Measurements from ENCODE around the gene ZC3H7B. TPM values are rescaled to one million over a fixed set of nuclear protein-coding genes. Genes with fewer than 3 reads are reported as not detected.

The ZC3H7B gene
- total RNA-seq, 1 experiment from 2014 or later, result 18.1 TPM

DNA sequence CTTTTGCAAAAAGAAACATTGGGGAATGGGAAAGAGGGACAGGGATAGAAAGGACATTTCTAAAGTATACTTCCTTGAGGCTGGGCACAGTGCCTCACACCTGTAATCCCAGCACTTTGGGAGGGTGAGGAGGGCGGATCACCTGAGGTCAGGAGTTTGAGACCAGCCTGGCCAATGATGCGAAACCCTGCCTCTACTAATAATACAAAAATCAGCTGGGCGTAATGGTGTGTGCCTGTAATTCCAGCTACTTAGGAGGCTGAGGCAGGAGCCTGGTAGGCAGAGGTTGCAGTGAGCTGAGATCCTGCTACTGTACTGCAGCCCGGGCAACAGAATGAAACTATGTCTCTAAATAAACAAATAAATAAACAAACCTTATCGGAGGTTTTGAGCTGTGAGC is 64.1 kb downstream of the ZC3H7B start:
- Histone ChIP-seq H2AFZ (ENCODE audit: low read length) (no peak overlapping the region), H3K9ac (ENCODE audit: low read length) (no peak overlapping the region), H3K27me3 (ENCODE audit: low read length) (no peaks in the 10 kb centered on the region), H3K9me3 (ENCODE audit: low read length) (no peaks in the 10 kb centered on the region), H3K9me2 (replicated peaks; ENCODE audit: insufficient read depth, low read length) (no peaks in the 10 kb centered on the region), H3K4me1 (ENCODE audit: low read length) (no peaks in the 10 kb centered on the region), H3K27ac (ENCODE audit: low read length) (no peak overlapping the region), H3K79me2 (ENCODE audit: low read length) (no peaks in the 10 kb centered on the region), H3K4me2 (ENCODE audit: low read depth, low read length, poor library complexity, severe bottlenecking) (no peak overlapping the region), H4K20me1 (ENCODE audit: insufficient read depth, low read depth, low read length) (no peaks in the 10 kb centered on the region), H3K36me3 (ENCODE audit: insufficient read depth, low read length) (no peaks in the 10 kb centered on the region), H3K4me3 (ENCODE audit: low read length) (no peak overlapping the region)
- no peak for DNase-seq

DNA sequence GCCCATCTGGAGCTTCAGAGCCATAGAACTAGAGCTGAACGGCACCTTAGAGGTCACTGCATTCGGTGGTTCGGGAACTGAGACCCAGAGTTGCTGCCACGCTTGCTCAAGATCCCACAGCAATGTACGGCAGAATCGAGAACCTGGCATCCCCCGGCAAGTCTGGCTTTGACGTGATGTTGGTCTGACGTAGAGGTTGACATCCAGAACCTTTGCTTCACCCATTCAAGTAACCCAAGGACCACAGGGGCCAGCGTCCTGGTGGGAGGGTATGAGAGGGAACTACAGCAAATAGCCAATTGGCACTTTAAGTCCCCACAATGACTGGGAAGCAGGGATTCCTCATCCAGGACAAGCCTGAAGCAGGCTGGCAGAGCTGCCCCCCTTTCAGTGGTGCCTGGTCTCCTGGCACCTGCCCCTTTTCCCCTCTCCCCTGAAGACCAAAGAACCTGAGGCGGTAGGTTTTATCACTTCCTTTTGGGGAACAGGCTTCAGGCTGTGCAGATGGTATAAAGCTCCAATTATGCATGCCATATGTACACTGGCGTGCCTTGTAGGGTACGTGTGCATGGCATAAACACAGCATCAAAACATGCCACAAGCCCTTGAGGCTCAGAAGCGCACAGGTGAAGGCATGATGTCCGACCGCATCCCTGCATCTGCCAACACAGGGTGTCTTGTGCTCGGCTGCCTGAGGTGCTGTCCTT is 65.2 kb downstream of the ZC3H7B start:
- Histone ChIP-seq H3K4me3 (ENCODE audit: low read length) (no peak overlapping the region), H3K9me2 (replicated peaks; ENCODE audit: insufficient read depth, low read length) (no peaks in the 10 kb centered on the region), H3K27me3 (ENCODE audit: low read length) (no peaks in the 10 kb centered on the region), H3K36me3 (ENCODE audit: insufficient read depth, low read length) (no peaks in the 10 kb centered on the region), H3K9me3 (ENCODE audit: low read length) (no peaks in the 10 kb centered on the region), H2AFZ (ENCODE audit: low read length) (no peak overlapping the region), H4K20me1 (ENCODE audit: insufficient read depth, low read depth, low read length) (no peaks in the 10 kb centered on the region), H3K27ac (ENCODE audit: low read length) (no peak overlapping the region), H3K4me1 (ENCODE audit: low read length) (no peaks in the 10 kb centered on the region), H3K4me2 (ENCODE audit: low read depth, low read length, poor library complexity, severe bottlenecking) (no peak overlapping the region), H3K9ac (ENCODE audit: low read length) (no peak overlapping the region), H3K79me2 (ENCODE audit: low read length) (no peaks in the 10 kb centered on the region)
- no peak for DNase-seq

DNA sequence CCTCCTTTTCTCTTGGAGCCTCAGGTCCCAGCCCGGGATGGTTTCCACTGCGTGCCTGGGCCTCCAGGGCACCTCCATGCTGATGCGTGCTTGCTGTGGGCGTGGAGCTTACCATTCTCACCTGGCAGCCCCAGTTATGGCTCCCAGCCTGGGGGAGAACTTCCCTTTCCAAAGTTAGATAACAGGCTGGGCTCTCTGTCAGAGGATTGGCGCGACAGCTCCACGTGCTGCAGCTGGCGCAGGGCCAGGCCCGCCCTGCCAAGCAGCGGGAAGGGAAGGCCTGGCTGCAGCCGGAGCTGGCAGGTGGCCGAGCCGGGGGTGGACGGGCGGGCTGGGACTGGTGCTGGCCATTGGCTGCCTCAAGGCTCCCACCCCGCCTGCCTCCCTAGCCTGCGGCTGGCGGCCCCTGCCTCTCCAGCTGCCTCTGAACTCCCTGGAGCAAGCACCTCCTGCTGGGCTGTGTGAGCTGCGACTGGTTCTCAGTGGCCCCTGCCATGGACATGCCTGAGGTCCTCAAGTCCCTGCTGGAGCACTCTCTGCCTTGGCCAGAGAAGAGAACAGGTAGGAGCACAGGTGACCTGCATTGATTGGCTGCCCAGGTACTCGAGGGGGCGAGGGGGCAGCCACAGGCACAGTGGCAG is 65.8 kb downstream of the ZC3H7B start:
- no peaks in the 10 kb centered on the region for H3K79me2 ChIP-seq (ENCODE audit: low read length)
- no peak overlapping the region for H3K4me2 ChIP-seq (ENCODE audit: low read depth, low read length, poor library complexity, severe bottlenecking)
- no peak overlapping the region for H3K4me3 ChIP-seq (ENCODE audit: low read length)
- no peak overlapping the region for H3K9ac ChIP-seq (ENCODE audit: low read length)
- H3K27ac ChIP-seq (ENCODE audit: low read length), result no peak overlapping the region
- no peaks in the 10 kb centered on the region for H3K27me3 ChIP-seq (ENCODE audit: low read length)
- no peaks in the 10 kb centered on the region for H3K36me3 ChIP-seq (ENCODE audit: insufficient read depth, low read length)
- H4K20me1 ChIP-seq (ENCODE audit: insufficient read depth, low read depth, low read length), result no peaks in the 10 kb centered on the region
- no peak for DNase-seq
- H2AFZ ChIP-seq (ENCODE audit: low read length), result no peak overlapping the region
- H3K9me2 ChIP-seq (replicated peaks; ENCODE audit: insufficient read depth, low read length), result no peaks in the 10 kb centered on the region
- no peaks in the 10 kb centered on the region for H3K9me3 ChIP-seq (ENCODE audit: low read length)
- no peaks in the 10 kb centered on the region for H3K4me1 ChIP-seq (ENCODE audit: low read length)

DNA sequence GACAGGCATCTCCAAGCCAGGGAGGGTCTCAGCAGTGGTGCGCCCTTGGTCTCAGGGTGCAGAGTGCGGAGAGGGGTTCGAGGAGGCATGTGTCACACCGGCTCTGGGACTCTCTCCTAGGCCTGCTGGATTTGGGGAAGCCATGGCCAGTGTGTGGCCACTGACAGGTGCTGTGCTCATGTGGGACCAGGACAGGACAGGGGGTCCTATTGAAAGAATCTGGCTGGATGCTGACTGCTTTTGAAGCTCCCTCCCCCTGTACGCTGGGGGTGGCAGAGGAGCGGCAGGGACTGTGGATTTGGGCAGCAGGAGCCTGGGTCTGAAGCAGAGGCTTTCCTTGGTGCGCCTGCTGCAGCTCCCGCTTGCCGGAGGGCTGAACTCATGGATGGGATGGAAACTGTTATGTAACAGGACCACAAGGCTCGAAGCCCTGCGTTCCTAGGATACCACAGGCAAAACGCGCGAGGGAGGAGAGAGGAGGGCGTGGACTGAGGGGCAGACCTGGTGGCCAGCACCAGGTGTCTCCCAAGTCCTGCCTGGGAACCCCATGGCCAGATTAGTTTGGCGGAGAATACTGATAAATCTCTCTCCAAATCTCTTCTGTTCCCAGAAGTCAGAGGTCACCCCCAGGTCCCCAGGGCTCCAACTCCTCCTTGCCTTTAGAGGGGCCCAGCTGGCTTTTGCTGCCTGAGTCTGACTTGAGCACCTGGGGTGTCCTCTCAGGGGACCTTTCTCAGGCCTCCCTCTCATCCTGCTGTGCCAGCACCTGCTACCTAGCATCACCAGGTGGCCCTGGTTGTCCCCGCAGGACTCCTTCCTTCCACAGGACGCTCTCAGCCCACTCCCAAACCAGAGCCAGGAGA is 66.6 kb downstream of the ZC3H7B start:
- Histone ChIP-seq H3K36me3 (ENCODE audit: insufficient read depth, low read length) (no peaks in the 10 kb centered on the region), H3K4me2 (ENCODE audit: low read depth, low read length, poor library complexity, severe bottlenecking) (no peak overlapping the region), H4K20me1 (ENCODE audit: insufficient read depth, low read depth, low read length) (no peaks in the 10 kb centered on the region), H2AFZ (ENCODE audit: low read length) (no peak overlapping the region), H3K9me3 (ENCODE audit: low read length) (no peaks in the 10 kb centered on the region), H3K9me2 (replicated peaks; ENCODE audit: insufficient read depth, low read length) (no peaks in the 10 kb centered on the region), H3K4me3 (ENCODE audit: low read length) (no peak overlapping the region), H3K79me2 (ENCODE audit: low read length) (no peaks in the 10 kb centered on the region), H3K27me3 (ENCODE audit: low read length) (no peaks in the 10 kb centered on the region), H3K9ac (ENCODE audit: low read length) (no peak overlapping the region), H3K27ac (ENCODE audit: low read length) (no peak overlapping the region), H3K4me1 (ENCODE audit: low read length) (no peaks in the 10 kb centered on the region)
- no peak for DNase-seq

DNA sequence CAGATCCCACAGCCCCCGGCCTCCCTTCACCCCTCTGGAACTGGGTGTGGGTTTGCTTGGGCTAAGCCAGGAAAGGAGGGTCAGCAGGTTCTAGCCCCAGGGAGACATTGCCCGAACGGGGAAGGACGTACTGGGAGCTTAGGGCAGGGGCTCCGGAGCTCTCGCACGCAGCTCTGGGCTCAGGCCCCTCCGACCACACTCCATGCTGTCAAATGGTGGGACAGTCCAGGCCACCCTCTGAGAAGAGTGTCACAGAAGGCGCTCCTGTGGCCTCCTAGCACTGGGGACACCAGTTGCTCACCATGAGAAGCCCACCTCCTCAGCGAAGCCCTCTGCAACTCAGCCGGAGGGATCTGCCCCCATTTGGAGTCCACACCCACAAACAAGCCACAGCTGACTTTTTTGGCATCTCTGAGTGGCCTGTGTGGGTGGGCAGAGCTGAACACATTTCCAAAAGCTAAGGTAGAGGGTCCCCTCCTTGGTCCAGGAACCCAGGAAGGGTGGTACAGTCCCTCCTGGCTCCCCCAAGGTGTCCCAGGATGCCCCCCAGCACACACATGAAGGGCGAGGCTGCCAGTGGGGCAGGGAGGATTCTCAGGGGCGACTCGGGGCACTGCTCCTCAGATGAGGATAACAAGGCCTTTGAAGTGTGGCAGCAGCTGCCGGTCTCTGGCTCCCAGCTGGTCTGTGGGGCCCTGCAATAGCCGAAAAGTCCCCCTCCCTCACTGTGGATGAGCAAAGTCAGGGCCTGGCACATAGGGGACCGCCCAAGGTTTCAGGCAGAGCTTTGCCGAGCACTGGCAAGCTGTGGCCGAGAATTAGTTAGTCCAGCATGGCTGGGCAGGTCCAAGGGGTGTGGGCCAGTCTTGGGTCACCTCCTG is 67.5 kb downstream of the ZC3H7B start:
- H3K79me2 ChIP-seq (ENCODE audit: low read length), result no peaks in the 10 kb centered on the region
- no peaks in the 10 kb centered on the region for H3K9me3 ChIP-seq (ENCODE audit: low read length)
- H3K4me1 ChIP-seq (ENCODE audit: low read length), result no peaks in the 10 kb centered on the region
- H3K9ac ChIP-seq (ENCODE audit: low read length), result no peak overlapping the region
- H3K4me3 ChIP-seq (ENCODE audit: low read length), result no peak overlapping the region
- H3K9me2 ChIP-seq (replicated peaks; ENCODE audit: insufficient read depth, low read length), result no peaks in the 10 kb centered on the region
- H3K27me3 ChIP-seq (ENCODE audit: low read length), result no peaks in the 10 kb centered on the region
- H3K27ac ChIP-seq (ENCODE audit: low read length), result no peak overlapping the region
- H4K20me1 ChIP-seq (ENCODE audit: insufficient read depth, low read depth, low read length), result no peaks in the 10 kb centered on the region
- no peaks in the 10 kb centered on the region for H3K36me3 ChIP-seq (ENCODE audit: insufficient read depth, low read length)
- no peak overlapping the region for H3K4me2 ChIP-seq (ENCODE audit: low read depth, low read length, poor library complexity, severe bottlenecking)
- H2AFZ ChIP-seq (ENCODE audit: low read length), result no peak overlapping the region
- no peak for DNase-seq

DNA sequence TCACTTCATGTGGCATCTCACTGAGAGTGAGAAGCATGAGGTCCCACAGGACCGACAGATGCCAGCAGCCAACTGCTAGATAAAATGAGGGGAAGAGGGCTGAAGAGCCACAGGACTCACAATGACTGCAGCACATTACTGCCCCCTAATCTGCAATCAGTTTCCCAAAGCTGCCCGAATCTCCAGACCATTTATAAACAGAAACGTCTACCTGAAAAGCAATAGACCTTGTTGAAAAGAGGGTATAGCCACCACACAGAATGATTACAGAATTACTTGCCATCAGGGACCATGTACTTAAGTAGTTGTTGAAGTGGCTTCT is 68.1 kb downstream of the ZC3H7B start:
- no peak for DNase-seq
- H3K9ac ChIP-seq (ENCODE audit: low read length), result no peak overlapping the region
- no peaks in the 10 kb centered on the region for H3K4me1 ChIP-seq (ENCODE audit: low read length)
- H3K4me2 ChIP-seq (ENCODE audit: low read depth, low read length, poor library complexity, severe bottlenecking), result no peak overlapping the region
- no peaks in the 10 kb centered on the region for H4K20me1 ChIP-seq (ENCODE audit: insufficient read depth, low read depth, low read length)
- H2AFZ ChIP-seq (ENCODE audit: low read length), result no peak overlapping the region
- H3K9me3 ChIP-seq (ENCODE audit: low read length), result no peaks in the 10 kb centered on the region
- no peaks in the 10 kb centered on the region for H3K27me3 ChIP-seq (ENCODE audit: low read length)
- no peaks in the 10 kb centered on the region for H3K9me2 ChIP-seq (replicated peaks; ENCODE audit: insufficient read depth, low read length)
- H3K36me3 ChIP-seq (ENCODE audit: insufficient read depth, low read length), result no peaks in the 10 kb centered on the region
- no peak overlapping the region for H3K4me3 ChIP-seq (ENCODE audit: low read length)
- no peaks in the 10 kb centered on the region for H3K79me2 ChIP-seq (ENCODE audit: low read length)
- no peak overlapping the region for H3K27ac ChIP-seq (ENCODE audit: low read length)

DNA sequence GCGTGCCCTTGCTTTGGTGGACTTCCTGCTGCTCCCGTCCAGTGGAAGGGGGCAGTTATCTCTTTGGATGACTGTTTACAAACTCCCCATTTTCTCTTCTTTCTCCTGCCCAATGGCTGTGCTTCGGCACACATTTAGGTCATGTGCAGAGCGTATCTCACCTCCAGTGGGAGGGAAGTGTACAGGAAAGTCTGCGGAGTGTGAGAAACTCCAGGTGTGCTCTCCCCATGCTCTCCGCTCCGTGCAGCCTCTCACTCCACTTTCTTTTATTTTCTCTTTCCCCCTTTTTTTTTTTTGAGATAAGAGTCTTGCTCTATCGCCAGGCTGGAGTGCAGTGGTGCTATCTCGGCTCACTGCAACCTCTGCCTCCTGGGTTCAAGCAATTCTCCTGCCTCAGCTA is 68.5 kb downstream of the ZC3H7B start:
- H3K27me3 ChIP-seq (ENCODE audit: low read length), result no peaks in the 10 kb centered on the region
- no peak overlapping the region for H3K27ac ChIP-seq (ENCODE audit: low read length)
- no peaks in the 10 kb centered on the region for H4K20me1 ChIP-seq (ENCODE audit: insufficient read depth, low read depth, low read length)
- H3K79me2 ChIP-seq (ENCODE audit: low read length), result no peaks in the 10 kb centered on the region
- H3K4me1 ChIP-seq (ENCODE audit: low read length), result no peaks in the 10 kb centered on the region
- no peak for DNase-seq
- H3K4me2 ChIP-seq (ENCODE audit: low read depth, low read length, poor library complexity, severe bottlenecking), result no peak overlapping the region
- H2AFZ ChIP-seq (ENCODE audit: low read length), result no peak overlapping the region
- no peak overlapping the region for H3K9ac ChIP-seq (ENCODE audit: low read length)
- H3K36me3 ChIP-seq (ENCODE audit: insufficient read depth, low read length), result no peaks in the 10 kb centered on the region
- H3K9me3 ChIP-seq (ENCODE audit: low read length), result no peaks in the 10 kb centered on the region
- H3K4me3 ChIP-seq (ENCODE audit: low read length), result no peak overlapping the region
- no peaks in the 10 kb centered on the region for H3K9me2 ChIP-seq (replicated peaks; ENCODE audit: insufficient read depth, low read length)

DNA sequence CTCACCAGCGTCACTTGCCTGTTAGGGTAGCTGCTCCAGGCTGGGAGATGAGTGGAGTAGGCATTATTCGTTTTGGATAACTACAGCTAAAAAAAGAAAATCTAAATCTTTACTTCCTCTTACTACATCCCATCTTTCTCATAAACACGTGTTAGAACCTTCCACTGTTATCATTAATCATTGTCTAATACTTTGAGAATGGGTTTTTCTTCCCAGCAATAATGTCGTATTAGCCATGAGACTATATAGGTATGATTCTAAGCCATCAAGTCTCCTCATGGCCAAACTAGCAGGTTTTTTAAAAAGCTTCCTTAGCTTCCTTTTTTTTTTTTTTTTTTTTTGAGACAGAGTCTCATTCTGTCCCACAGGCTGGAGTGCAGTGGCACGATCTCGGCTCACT is 76.5 kb downstream of the ZC3H7B start:
- Histone ChIP-seq H4K20me1 (ENCODE audit: insufficient read depth, low read depth, low read length) (no peaks in the 10 kb centered on the region), H3K4me1 (ENCODE audit: low read length) (peaks cover 17% of the 10 kb centered on the region), H3K27ac (ENCODE audit: low read length) (no peak overlapping the region), H3K9ac (ENCODE audit: low read length) (no peak overlapping the region), H3K4me3 (ENCODE audit: low read length) (no peak overlapping the region), H3K27me3 (ENCODE audit: low read length) (no peaks in the 10 kb centered on the region), H2AFZ (ENCODE audit: low read length) (no peak overlapping the region), H3K79me2 (ENCODE audit: low read length) (peaks cover 7% of the 10 kb centered on the region), H3K9me3 (ENCODE audit: low read length) (no peaks in the 10 kb centered on the region), H3K4me2 (ENCODE audit: low read depth, low read length, poor library complexity, severe bottlenecking) (no peak overlapping the region), H3K36me3 (ENCODE audit: insufficient read depth, low read length) (no peaks in the 10 kb centered on the region), H3K9me2 (replicated peaks; ENCODE audit: insufficient read depth, low read length) (no peaks in the 10 kb centered on the region)
- no peak for DNase-seq
